H1 (cell line): Measurements from ENCODE around the gene EPB41L3. TPM values are rescaled to one million over a fixed set of nuclear protein-coding genes. Genes with fewer than 3 reads are reported as not detected.

Source experiments
- CTCF ChIA-PET: fragments of 300-600 bp; sonication (Branson Sonifier 250); formaldehyde crosslinking; loops from one replicate; lab custom pipeline; 2021; ENCODE audit not compliant: partially characterized antibody; lab: Charles Lee
- POLR2A ChIA-PET: fragments of 300-600 bp; sonication (Branson Sonifier 250); formaldehyde crosslinking; loops from one replicate; lab custom pipeline; 2021; ENCODE audit warnings: inconsistent platforms; ENCODE audit not compliant: partially characterized antibody; lab: Charles Lee
- DNase-seq, 2 experiments: peaks; one replicate each; pipeline versions ENCODE4 v3.0.0 to v3.0.0-alpha.2; 2010 to 2022; ENCODE audit warnings: low spot score in 2 of 2, low read depth in 1 of 2, mixed read lengths in 1 of 2
- FAIRE-seq: peaks from 2 replicates; lab custom pipeline; 2011; peaks lifted over from hg19 to GRCh38; lab: Jason Lieb, UNC
- H2AFZ ChIP-seq: 2 replicates; pipeline ENCODE4 v1.8.1; 2012; ENCODE audit warnings: low read length, inconsistent platforms
- H2AK5ac ChIP-seq: 2 replicates; pipeline ENCODE4 v1.6.1; 2013; ENCODE audit warnings: low read depth, low read length
- H2BK120ac ChIP-seq: replicated peaks from 2 replicates; pipeline ENCODE3; 2013; ENCODE audit warnings: low read depth, low read length, inconsistent platforms
- H2BK12ac ChIP-seq: 2 replicates; pipeline ENCODE4 v1.6.1; 2013; ENCODE audit warnings: low read depth, low read length
- H2BK15ac ChIP-seq: 2 replicates; pipeline ENCODE4 v1.6.1; 2013; ENCODE audit warnings: low read length
- H2BK20ac ChIP-seq: 2 replicates; pipeline ENCODE4 v1.6.1; 2013; ENCODE audit warnings: low read length
- H2BK5ac ChIP-seq: 2 replicates; pipeline ENCODE4 v1.6.1; 2013; ENCODE audit warnings: low read depth, low read length
- H3K14ac ChIP-seq: 2 replicates; pipeline ENCODE4 v1.6.1; 2013; ENCODE audit warnings: inconsistent platforms; ENCODE audit not compliant: insufficient read length
- H3K18ac ChIP-seq: 2 replicates; pipeline ENCODE4 v1.6.1; 2013; ENCODE audit warnings: low read length; ENCODE audit errors: extremely low read depth
- H3K23ac ChIP-seq: 2 replicates; pipeline ENCODE4 v1.6.1; 2013; ENCODE audit warnings: inconsistent platforms; ENCODE audit not compliant: insufficient read length
- H3K23me2 ChIP-seq: 2 replicates; pipeline ENCODE4 v1.6.1; 2013; ENCODE audit warnings: low read depth, low read length
- H3K27ac ChIP-seq: 2 replicates; pipeline ENCODE4 v1.6.1; 2011; ENCODE audit warnings: low read depth, low read length, inconsistent platforms
- H3K27me3 ChIP-seq, 4 experiments: replicated peaks in 1 of 4; 1 replicate in 1 of 4; 2 replicates in 3 of 4; pipeline versions ENCODE4 v1.6.1 to v1.8.1; 2011 to 2013; ENCODE audit warnings: low read length in 3 of 4, mild to moderate bottlenecking in 3 of 4, inconsistent platforms in 2 of 4, mixed read lengths in 2 of 4, moderate library complexity in 1 of 4; ENCODE audit not compliant: control insufficient read depth in 3 of 4, insufficient read depth in 3 of 4; ENCODE audit errors: extremely low read depth in 1 of 4
- H3K36me3 ChIP-seq, 4 experiments: 2 replicates each; pipeline versions ENCODE4 v1.6.1 to v1.8.1; 2011 to 2013; ENCODE audit warnings: mild to moderate bottlenecking in 4 of 4, low read length in 3 of 4, moderate library complexity in 2 of 4, control low read depth in 1 of 4, inconsistent platforms in 1 of 4; ENCODE audit not compliant: insufficient read depth in 4 of 4, control insufficient read depth in 2 of 4
- H3K4ac ChIP-seq: replicated peaks from 2 replicates; pipeline ENCODE3; 2013; ENCODE audit warnings: low read length, low read depth, mixed read lengths, inconsistent platforms; ENCODE audit not compliant: insufficient read length
- H3K4me1 ChIP-seq, 4 experiments: replicated peaks in 1 of 4; 1 replicate in 1 of 4; 2 replicates in 3 of 4; pipeline versions ENCODE4 v1.6.1 to v1.8.1; 2011 to 2013; ENCODE audit warnings: low read length in 3 of 4, inconsistent platforms in 2 of 4, mixed read lengths in 1 of 4; ENCODE audit not compliant: insufficient read depth in 4 of 4, control insufficient read depth in 3 of 4
- H3K4me2 ChIP-seq, 2 experiments: 2 replicates each; pipeline versions ENCODE4 v1.6.1 to v1.8.1; 2011 to 2013; ENCODE audit warnings: low read depth in 2 of 2, low read length in 2 of 2, control low read depth in 1 of 2, inconsistent platforms in 1 of 2, mild to moderate bottlenecking in 1 of 2; ENCODE audit not compliant: insufficient read depth in 1 of 2
- H3K4me3 ChIP-seq, 4 experiments: fragments of 200-600, 300-600 bp in 1 of 4; sonication (generic), shearing (Covaris generic), sonication (Bioruptor Twin) in 1 of 4; 2 replicates each; pipeline versions ENCODE4 v1.5.1 to v1.8.1; 2011 to 2016; ENCODE audit warnings: low read length in 4 of 4, low read depth in 3 of 4, control low read depth in 2 of 4, inconsistent platforms in 2 of 4, mild to moderate bottlenecking in 2 of 4, mixed read lengths in 1 of 4, moderate library complexity in 1 of 4; ENCODE audit not compliant: insufficient read depth in 2 of 4; ENCODE audit errors: extremely low read depth in 1 of 4
- H3K56ac ChIP-seq: replicated peaks from 2 replicates; pipeline ENCODE3; 2013; ENCODE audit warnings: low read depth, mild to moderate bottlenecking, mixed read lengths, low read length, inconsistent platforms; ENCODE audit not compliant: insufficient read length
- H3K79me1 ChIP-seq: 2 replicates; pipeline ENCODE4 v1.6.1; 2013; ENCODE audit warnings: low read depth, low read length, control low read depth
- H3K79me2 ChIP-seq, 2 experiments: 2 replicates each; pipeline versions ENCODE4 v1.6.1 to v1.8.1; 2012 to 2013; ENCODE audit warnings: low read length in 2 of 2, mild to moderate bottlenecking in 2 of 2, inconsistent platforms in 1 of 2; ENCODE audit not compliant: insufficient read depth in 2 of 2, control insufficient read depth in 1 of 2
- H3K9ac ChIP-seq, 4 experiments: replicated peaks in 1 of 4; 1 replicate in 1 of 4; 2 replicates in 3 of 4; pipeline versions ENCODE4 v1.6.1 to v1.8.1; 2011 to 2013; ENCODE audit warnings: low read depth in 3 of 4, low read length in 3 of 4, control low read depth in 2 of 4, mild to moderate bottlenecking in 2 of 4, moderate library complexity in 2 of 4, inconsistent platforms in 1 of 4; ENCODE audit errors: extremely low read depth in 1 of 4
- H3K9me3 ChIP-seq, 2 experiments: 2 replicates each; pipeline versions ENCODE4 v1.6.1 to v1.8.1; 2012 to 2013; ENCODE audit warnings: mild to moderate bottlenecking in 2 of 2, moderate library complexity in 2 of 2, control low read depth in 1 of 2, inconsistent platforms in 1 of 2, low read depth in 1 of 2, low read length in 1 of 2, mixed read lengths in 1 of 2; ENCODE audit not compliant: insufficient read depth in 2 of 2
- H4K20me1 ChIP-seq, 2 experiments: replicated peaks in 1 of 2; 2 replicates each; pipeline versions ENCODE3 to v1.8.1; 2011 to 2013; ENCODE audit warnings: inconsistent platforms in 2 of 2, low read length in 2 of 2, mild to moderate bottlenecking in 1 of 2; ENCODE audit not compliant: insufficient read depth in 2 of 2, control insufficient read depth in 1 of 2
- H4K5ac ChIP-seq: 2 replicates; pipeline ENCODE4 v1.6.1; 2013; ENCODE audit warnings: low read length, low read depth, mixed read lengths, inconsistent platforms; ENCODE audit not compliant: insufficient read length
- H4K8ac ChIP-seq: 2 replicates; pipeline ENCODE4 v1.8.0; 2013; ENCODE audit warnings: mild to moderate bottlenecking, moderate library complexity, low read length, inconsistent platforms; ENCODE audit not compliant: insufficient read depth; ENCODE audit errors: extremely low read depth
- H4K91ac ChIP-seq: replicated peaks from 2 replicates; pipeline ENCODE3; 2013; ENCODE audit warnings: low read length, mixed read lengths, inconsistent platforms; ENCODE audit not compliant: insufficient read length
- CHD1 ChIP-seq: IDR thresholded peaks from 2 replicates; pipeline ENCODE4 v1.6.1; 2012; ENCODE audit warnings: low read depth, low read length, improper control_type of control experiment
- CTCF ChIP-seq, 3 experiments: IDR thresholded peaks; 1 replicate in 2 of 3; 2 replicates in 1 of 3; pipeline versions ENCODE4 v1.5.1 to v1.6.1; 2011; ENCODE audit warnings: low read length in 3 of 3, mild to moderate bottlenecking in 3 of 3, inconsistent platforms in 2 of 3, low read depth in 1 of 3, moderate library complexity in 1 of 3; ENCODE audit not compliant: insufficient read depth in 1 of 3; ENCODE audit errors: control extremely low read depth in 1 of 3
- GABPA ChIP-seq: IDR thresholded peaks from 2 replicates; pipeline ENCODE4 v1.6.1; 2011; ENCODE audit warnings: mild to moderate bottlenecking, low read length, moderate library complexity, borderline replicate concordance; ENCODE audit not compliant: insufficient read depth
- HDAC6 ChIP-seq: IDR thresholded peaks from one replicate; pipeline ENCODE4 v1.7.1; 2012; ENCODE audit warnings: low read depth, mild to moderate bottlenecking, inconsistent platforms, low read length, moderate library complexity
- RAD21 ChIP-seq, 2 experiments: IDR thresholded peaks in 1 of 2; conservative IDR thresholded peaks in 1 of 2; 2 replicates each; pipeline ENCODE4 v1.6.1; 2011; ENCODE audit warnings: low read depth in 2 of 2, low read length in 2 of 2, improper control_type of control experiment in 1 of 2, inconsistent platforms in 1 of 2, mild to moderate bottlenecking in 1 of 2, moderate library complexity in 1 of 2
- SIN3A ChIP-seq, 2 experiments: IDR thresholded peaks in 1 of 2; conservative IDR thresholded peaks in 1 of 2; 2 replicates each; pipeline ENCODE4 v1.6.1; 2011 to 2012; ENCODE audit warnings: low read length in 2 of 2, improper control_type of control experiment in 1 of 2, low read depth in 1 of 2, mild to moderate bottlenecking in 1 of 2
- SIX5 ChIP-seq: IDR thresholded peaks from 2 replicates; pipeline ENCODE4 v1.6.1; 2011; ENCODE audit warnings: mild to moderate bottlenecking, low read depth, low read length
- SP1 ChIP-seq: IDR thresholded peaks from 2 replicates; pipeline ENCODE4 v1.6.1; 2011; ENCODE audit warnings: low read depth, low read length
- SP2 ChIP-seq: IDR thresholded peaks from 2 replicates; pipeline ENCODE4 v1.6.1; 2012; ENCODE audit warnings: mild to moderate bottlenecking, low read length, inconsistent platforms
- TAF1 ChIP-seq: IDR thresholded peaks from 2 replicates; pipeline ENCODE4 v1.6.1; 2011; ENCODE audit warnings: mild to moderate bottlenecking, low read depth, low read length
- USF2 ChIP-seq: IDR thresholded peaks from 2 replicates; pipeline ENCODE4 v1.6.1; 2011; ENCODE audit warnings: low read length, improper control_type of control experiment
- WGBS, 2 experiments: shearing (Covaris generic) in 1 of 2; methylation state at CpG; one replicate each; pipeline versions ENCODE4 v1.1.6 to v1.1.7; 2013 to 2015; ENCODE audit warnings: low lambda C conversion rate in 2 of 2, mixed read lengths in 2 of 2, inconsistent platforms in 1 of 2, low coverage in 1 of 2, missing lambda C conversion rate in 1 of 2; ENCODE audit not compliant: insufficient replicate concordance in 2 of 2, insufficient coverage in 1 of 2, insufficient read length in 1 of 2; ENCODE audit errors: extremely low coverage in 1 of 2, missing lambda C conversion rate in 1 of 2; 5-methylcytosine and 5-hydroxymethylcytosine counted together
- polyA plus RNA-seq, 7 experiments: library from polyadenylated mRNA; depleted of rRNA in 3 of 7; stranded (reverse) in 5 of 7; unstranded in 2 of 7; fragments of >200 nt in 5 of 7; fragments of 200-250 nt in 2 of 7; gene quantifications; 1 replicate in 5 of 7; 2 replicates in 1 of 7; 4 replicates in 1 of 7; pipeline versions ENCODE4 v1.2.1 to v1.2.3, GENCODE V29; 2011 to 2013; ENCODE audit warnings: missing spikeins in 2 of 7, mixed read lengths in 2 of 7
- total RNA-seq: library from RNA; stranded (reverse); fragmentation: NEBNext Ultra II Directional; extraction: Animal tissue kit (Norgen Biotek cat#: 25700); gene quantifications from 2 replicates; pipeline ENCODE4 v1.2.1, GENCODE V29; 2021

EPB41L3 gene
- total and polyA plus RNA-seq, 2 of the 8 experiments (the other 6 are each of a cell fraction or from before 2014, with no cell fraction given): 7.9 to 16.1 TPM

- POLR2A ChIA-PET: no interaction called here
- H2BK15ac ChIP-seq: no peak overlapping the region
- WGBS, 2 experiments: 73% methylated on average over 3 of the region's 3 CpGs; no CpG with 5 or more reads in 1 of the 2 experiments
- no peak for TF ChIP-seq CHD1
- no peak for TF ChIP-seq CTCF (IDR thresholded peaks at IDR 0.05; ENCODE audit: control extremely low read depth in 1 of 3, insufficient read depth in 1 of 3, low read depth in 1 of 3, low read length in 3 of 3)
- TF ChIP-seq GABPA: no peak
- no peak for TF ChIP-seq SIN3A (conservative IDR thresholded peaks at IDR 0.05 in 1 of 2, IDR thresholded peaks at IDR 0.05 in 1 of 2; ENCODE audit: low read depth in 1 of 2, low read length in 2 of 2)
- TF ChIP-seq TAF1: no peak
- TF ChIP-seq SP2: no peak
- TF ChIP-seq SP1: no peak
- TF ChIP-seq HDAC6: no peak
- TF ChIP-seq RAD21 (IDR thresholded peaks at IDR 0.05 in 1 of 2, conservative IDR thresholded peaks at IDR 0.05 in 1 of 2; ENCODE audit: low read depth in 2 of 2, low read length in 2 of 2): no peak
- no peak for TF ChIP-seq USF2
- TF ChIP-seq SIX5: no peak
Observed at GRCh38 chr18:5444269-5444668, 99.5 kb downstream of the EPB41L3 start.

More at GRCh38 chr18:5444269-5444668, 99.5 kb downstream of the EPB41L3 start:
- Histone ChIP-seq H3K14ac (no peak overlapping the region), H2BK12ac (no peak overlapping the region), H3K56ac (no peak overlapping the region), H3K79me1 (no peaks in the 10 kb centered on the region), H4K20me1 (no peaks in the 10 kb centered on the region), H3K23me2 (no peaks in the 10 kb centered on the region), H2BK5ac (no peak overlapping the region), H2AK5ac (no peak overlapping the region), H2BK120ac (no peak overlapping the region), H3K9me3 (no peaks in the 10 kb centered on the region), H4K8ac (no peak overlapping the region), H3K23ac (no peak overlapping the region), H3K9ac (no peak overlapping the region), H3K4ac (no peak overlapping the region), H3K27ac (no peak overlapping the region), H3K4me2 (no peak overlapping the region), H3K4me1 (no peaks in the 10 kb centered on the region), H2BK20ac (no peak overlapping the region), H3K79me2 (no peaks in the 10 kb centered on the region), H3K18ac (no peak overlapping the region), H3K27me3 (no peaks in the 10 kb centered on the region), H3K36me3 (no peaks in the 10 kb centered on the region), H3K4me3 (no peak overlapping the region), H4K91ac (no peak overlapping the region), H4K5ac (no peak overlapping the region), H2AFZ (no peak overlapping the region)
- no peak for DNase-seq
- CTCF ChIA-PET: interaction anchor here (1.1 kb wide), 1 partner anchor 79 kb away, joined by 3 read pairs; no protein-coding TSS in a partner anchor
- no peak for FAIRE-seq
